C4-2B (cell line): ENCODE measurements around the gene HMGB1.

Experiments used
- CTCF ChIP-seq: fragments of 450-650 bp; conservative IDR thresholded peaks from 2 replicates; pipeline ENCODE4 v1.5.1; 2017; ENCODE audit warnings: mild to moderate bottlenecking
- ZFX ChIP-seq: fragments of 450-650 bp; IDR thresholded peaks from 2 replicates; pipeline ENCODE4 v1.6.1; 2017

DNA sequence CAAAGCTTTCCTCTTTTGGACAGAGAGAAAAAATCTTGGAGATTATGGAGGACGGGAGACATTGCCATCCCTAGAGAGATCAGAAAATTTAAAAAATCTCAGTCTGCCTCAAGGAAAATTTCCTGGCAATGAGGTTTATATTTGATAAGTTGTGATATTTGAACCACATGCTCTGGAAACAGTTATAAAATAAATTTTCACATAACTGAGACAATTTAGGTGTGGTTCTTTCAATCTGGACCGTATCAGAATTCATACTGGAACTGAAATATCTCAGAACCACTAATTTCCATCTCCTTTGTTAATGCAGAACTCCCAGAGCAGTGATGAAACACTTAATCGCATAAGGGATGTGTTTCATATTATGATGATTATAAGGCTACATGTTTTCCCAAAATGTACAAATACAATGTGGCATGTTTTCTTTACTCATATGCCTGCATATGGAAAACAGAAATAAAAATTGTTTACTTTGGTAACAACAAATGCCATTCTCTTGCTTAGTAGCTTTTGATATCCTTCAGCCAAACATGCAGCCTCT lies 29.8 kb downstream of the HMGB1 start:
- no peak for TF ChIP-seq CTCF
- no peak for TF ChIP-seq ZFX
